ENCODE data around the gene LNP1. TPM values are rescaled to one million over a fixed set of nuclear protein-coding genes. Genes with fewer than 3 reads are reported as not detected.

LNP1 gene
- total RNA-seq, 2 donors from 2014 or later: 4.3 to 7.9 TPM

DNA sequence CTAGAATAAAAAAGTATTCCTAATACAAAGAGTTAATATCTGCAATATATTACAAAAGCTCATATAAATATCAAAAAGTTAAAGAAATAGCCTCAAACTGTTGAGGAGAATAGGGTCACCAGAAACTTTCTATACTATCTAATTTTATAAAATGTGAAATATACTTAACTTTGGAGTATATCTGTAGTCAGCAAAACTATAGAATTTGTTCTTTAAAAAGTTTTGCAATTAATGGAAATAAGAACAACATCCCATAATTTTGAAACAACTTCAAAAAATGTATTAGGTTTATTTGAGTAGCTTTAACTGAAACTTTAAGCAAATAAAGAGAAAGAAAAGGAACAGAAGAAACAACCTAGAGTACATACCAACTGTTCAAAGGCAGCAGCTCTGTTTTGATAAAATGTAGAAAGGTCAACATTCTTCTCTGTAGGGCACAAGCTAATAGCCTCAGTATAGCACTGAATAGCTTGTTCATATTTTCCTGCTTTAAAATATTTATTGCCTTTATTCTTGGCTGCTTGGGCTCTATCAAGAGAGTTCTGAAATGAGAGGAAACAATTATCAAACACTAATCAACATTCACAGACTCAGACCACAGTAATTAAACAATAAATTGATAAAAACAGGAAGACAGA is 14.8 kb upstream of the LNP1 start:
- no peaks in the 10 kb centered on the region for H3K27me3 ChIP-seq (ENCODE audit: control insufficient read depth, insufficient read depth, low read length, poor library complexity, severe bottlenecking)
- no peak overlapping the region for H3K27ac Mint-ChIP-seq
- peaks cover 11% of the 10 kb centered on the region for H3K9me3 Mint-ChIP-seq
- H3K4me3 ChIP-seq (ENCODE audit: low read length): no peak overlapping the region
- H3K9me3 ChIP-seq (ENCODE audit: control insufficient read depth, low read length): peaks cover 16% of the 10 kb centered on the region
- no peaks in the 10 kb centered on the region for H3K4me1 ChIP-seq (ENCODE audit: control insufficient read depth, insufficient read depth, low read length)
- no peak overlapping the region for H3K4me3 Mint-ChIP-seq
- peaks cover 29% of the 10 kb centered on the region for H3K36me3 Mint-ChIP-seq (ENCODE audit: low read depth)
- DNase-seq: no peak
- no peak overlapping the region for H3K9ac ChIP-seq (ENCODE audit: extremely low read depth, low read length, poor library complexity, severe bottlenecking)
- H3K36me3 ChIP-seq (ENCODE audit: control insufficient read depth, insufficient read depth, low read length): peaks cover 65% of the 10 kb centered on the region
- H3K27ac ChIP-seq (ENCODE audit: low read depth, low read length): no peak overlapping the region
- no peaks in the 10 kb centered on the region for H3K27me3 Mint-ChIP-seq (ENCODE audit: insufficient read depth)
- TF ChIP-seq, protein P1, sequence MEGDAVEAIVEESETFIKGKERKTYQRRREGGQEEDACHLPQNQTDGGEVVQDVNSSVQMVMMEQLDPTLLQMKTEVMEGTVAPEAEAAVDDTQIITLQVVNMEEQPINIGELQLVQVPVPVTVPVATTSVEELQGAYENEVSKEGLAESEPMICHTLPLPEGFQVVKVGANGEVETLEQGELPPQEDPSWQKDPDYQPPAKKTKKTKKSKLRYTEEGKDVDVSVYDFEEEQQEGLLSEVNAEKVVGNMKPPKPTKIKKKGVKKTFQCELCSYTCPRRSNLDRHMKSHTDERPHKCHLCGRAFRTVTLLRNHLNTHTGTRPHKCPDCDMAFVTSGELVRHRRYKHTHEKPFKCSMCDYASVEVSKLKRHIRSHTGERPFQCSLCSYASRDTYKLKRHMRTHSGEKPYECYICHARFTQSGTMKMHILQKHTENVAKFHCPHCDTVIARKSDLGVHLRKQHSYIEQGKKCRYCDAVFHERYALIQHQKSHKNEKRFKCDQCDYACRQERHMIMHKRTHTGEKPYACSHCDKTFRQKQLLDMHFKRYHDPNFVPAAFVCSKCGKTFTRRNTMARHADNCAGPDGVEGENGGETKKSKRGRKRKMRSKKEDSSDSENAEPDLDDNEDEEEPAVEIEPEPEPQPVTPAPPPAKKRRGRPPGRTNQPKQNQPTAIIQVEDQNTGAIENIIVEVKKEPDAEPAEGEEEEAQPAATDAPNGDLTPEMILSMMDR (conservative IDR thresholded peaks at IDR 0.05): no peak
- H3K4me1 Mint-ChIP-seq: no peaks in the 10 kb centered on the region

DNA sequence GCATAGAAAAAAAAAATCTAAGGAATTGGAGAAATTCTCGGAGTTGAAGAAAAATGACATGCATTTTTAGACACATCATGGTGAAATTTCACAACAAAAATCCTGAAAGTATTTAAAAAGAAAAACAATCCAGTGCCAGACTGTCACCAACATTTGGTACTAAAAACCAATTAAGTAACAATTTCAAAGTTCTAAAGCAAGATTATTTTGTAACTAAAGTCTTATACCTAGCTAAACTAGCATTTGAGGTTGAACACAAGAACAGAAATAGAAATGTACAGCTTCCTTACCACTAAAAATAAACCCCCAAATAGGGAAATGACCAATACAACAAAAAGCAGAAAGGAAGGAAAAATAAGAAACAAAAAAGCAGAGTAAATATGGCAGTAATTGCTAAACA is 12.3 kb upstream of the LNP1 start:
- TF ChIP-seq, protein P1 (conservative IDR thresholded peaks at IDR 0.05): no peak
- Mint-ChIP-seq H3K36me3 (ENCODE audit: low read depth) (peaks cover 19% of the 10 kb centered on the region), H3K9me3 (peaks cover 11% of the 10 kb centered on the region), H3K27me3 (ENCODE audit: insufficient read depth) (no peaks in the 10 kb centered on the region), H3K4me1 (peaks cover 4% of the 10 kb centered on the region), H3K27ac (no peak overlapping the region), H3K4me3 (no peak overlapping the region)
- 80% methylated on average over 1 of the region's 1 CpG; no CpG with 5 or more reads in 1 of the 2 experiments for WGBS, 2 experiments (ENCODE audit: insufficient coverage in 1 of 2, insufficient read length in 1 of 2)
- no peaks in the 10 kb centered on the region for H3K4me1 ChIP-seq (ENCODE audit: control insufficient read depth, insufficient read depth, low read length)
- no peaks in the 10 kb centered on the region for H3K27me3 ChIP-seq (ENCODE audit: control insufficient read depth, insufficient read depth, low read length, poor library complexity, severe bottlenecking)
- peaks cover 51% of the 10 kb centered on the region for H3K36me3 ChIP-seq (ENCODE audit: control insufficient read depth, insufficient read depth, low read length)
- no peak overlapping the region for H3K27ac ChIP-seq (ENCODE audit: low read depth, low read length)
- no peak overlapping the region for H3K9ac ChIP-seq (ENCODE audit: extremely low read depth, low read length, poor library complexity, severe bottlenecking)
- DNase-seq: no peak
- no peak overlapping the region for H3K4me3 ChIP-seq (ENCODE audit: low read length)
- peaks cover 16% of the 10 kb centered on the region for H3K9me3 ChIP-seq (ENCODE audit: control insufficient read depth, low read length)

DNA sequence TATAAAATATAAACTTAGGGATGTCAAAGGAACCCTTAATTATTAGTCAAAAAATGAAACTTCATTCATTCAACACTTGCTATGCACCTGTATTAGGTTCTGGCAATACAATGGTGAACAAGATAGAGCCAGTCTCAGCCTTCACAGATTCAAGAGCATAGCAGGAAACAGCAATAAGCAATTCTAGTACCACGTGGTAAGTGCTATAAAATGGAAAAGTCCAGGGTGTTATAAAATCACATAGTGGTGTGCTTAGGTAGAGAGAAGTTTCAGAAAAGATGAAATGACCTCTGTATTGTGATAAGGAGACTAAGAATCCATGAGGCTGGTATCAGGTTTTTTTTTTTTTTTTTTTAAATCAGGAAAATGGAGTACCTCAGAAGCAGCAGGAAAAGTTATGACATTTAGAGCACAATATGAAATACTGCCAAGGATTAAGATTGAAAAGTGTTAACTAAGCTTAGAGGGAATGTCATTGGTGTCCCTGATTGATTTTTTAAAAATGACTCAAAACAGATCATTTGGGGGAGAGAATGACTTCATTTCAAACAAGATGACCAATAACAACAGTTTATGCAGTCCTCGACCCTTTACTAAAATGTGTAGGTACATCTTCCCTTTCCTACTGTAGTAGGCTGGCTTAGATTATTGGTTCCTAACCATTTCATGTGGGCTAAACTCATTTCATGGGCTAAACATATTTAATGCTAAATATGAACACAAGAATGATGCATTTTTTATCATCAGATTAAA is 5.5 kb upstream of the LNP1 start:
- Mint-ChIP-seq H3K9me3 (no peaks in the 10 kb centered on the region), H3K27ac (no peak overlapping the region), H3K36me3 (ENCODE audit: low read depth) (peaks cover 12% of the 10 kb centered on the region), H3K4me1 (peaks cover 18% of the 10 kb centered on the region), H3K4me3 (no peak overlapping the region), H3K27me3 (ENCODE audit: insufficient read depth) (no peaks in the 10 kb centered on the region)
- no peak overlapping the region for H3K9ac ChIP-seq (ENCODE audit: extremely low read depth, low read length, poor library complexity, severe bottlenecking)
- no peaks in the 10 kb centered on the region for H3K4me1 ChIP-seq (ENCODE audit: control insufficient read depth, insufficient read depth, low read length)
- TF ChIP-seq, protein P1 (conservative IDR thresholded peaks at IDR 0.05): no peak
- no peak overlapping the region for H3K4me3 ChIP-seq (ENCODE audit: low read length)
- H3K9me3 ChIP-seq (ENCODE audit: control insufficient read depth, low read length): no peaks in the 10 kb centered on the region
- peaks cover 17% of the 10 kb centered on the region for H3K36me3 ChIP-seq (ENCODE audit: control insufficient read depth, insufficient read depth, low read length)
- no peaks in the 10 kb centered on the region for H3K27me3 ChIP-seq (ENCODE audit: control insufficient read depth, insufficient read depth, low read length, poor library complexity, severe bottlenecking)
- 93 to 96% methylated on average over 1 to 2 of the region's 2 CpGs for WGBS, 2 experiments (ENCODE audit: insufficient coverage in 1 of 2, insufficient read length in 1 of 2)
- H3K27ac ChIP-seq (ENCODE audit: low read depth, low read length): no peak overlapping the region
- no peak for DNase-seq

All from endodermal cell (in vitro differentiated cells).